Liver (tissue), 3 donors: ENCODE measurements around the gene ZNF280D.

Experiments
- ATF3 ChIP-seq: IDR thresholded peaks from 2 replicates; pipeline ENCODE4 v1.6.1; 2016; ENCODE audit warnings: antibody characterized with exemption
- CTCF ChIP-seq: fragments of 150-350 bp; IDR thresholded peaks from 2 replicates; pipeline ENCODE4 v1.5.1; 2017; ENCODE audit warnings: improper control_type of control experiment, low read depth, low read length; ENCODE audit not compliant: missing input control
- EGR1 ChIP-seq, 2 donors: IDR thresholded peaks; 2 replicates each; pipeline ENCODE4 v1.6.1; 2016 to 2018; ENCODE audit warnings: antibody characterized with exemption in 2 of 2, low read depth in 2 of 2
- FOXA1 ChIP-seq: IDR thresholded peaks from 2 replicates; pipeline ENCODE4 v1.6.1; 2016; ENCODE audit warnings: antibody characterized with exemption
- GABPA ChIP-seq, 2 donors: IDR thresholded peaks in 1 of 2; conservative IDR thresholded peaks in 1 of 2; 2 replicates each; pipeline ENCODE4 v1.6.1; 2016; ENCODE audit warnings: antibody characterized with exemption in 2 of 2, mild to moderate bottlenecking in 1 of 2, moderate library complexity in 1 of 2
- JUND ChIP-seq, 2 donors: IDR thresholded peaks; 2 replicates each; pipeline ENCODE4 v1.6.1; 2016; ENCODE audit warnings: antibody characterized with exemption in 2 of 2
- RAD21 ChIP-seq, 2 donors: IDR thresholded peaks; 2 replicates each; pipeline ENCODE4 v1.6.1; 2016; ENCODE audit warnings: antibody characterized with exemption in 2 of 2, mild to moderate bottlenecking in 2 of 2
- REST ChIP-seq: IDR thresholded peaks from 2 replicates; pipeline ENCODE4 v1.6.1; 2016; ENCODE audit warnings: antibody characterized with exemption, mild to moderate bottlenecking
- SP1 ChIP-seq: IDR thresholded peaks from 2 replicates; pipeline ENCODE4 v1.6.1; 2018; ENCODE audit warnings: antibody characterized with exemption, mild to moderate bottlenecking
- TAF1 ChIP-seq: conservative IDR thresholded peaks from 2 replicates; pipeline ENCODE4 v1.6.1; 2016; ENCODE audit warnings: antibody characterized with exemption, mild to moderate bottlenecking
- YY1 ChIP-seq: IDR thresholded peaks from 2 replicates; pipeline ENCODE4 v1.6.1; 2016; ENCODE audit warnings: antibody characterized with exemption, mild to moderate bottlenecking
- ZBTB33 ChIP-seq: IDR thresholded peaks from 2 replicates; pipeline ENCODE4 v1.6.1; 2016; ENCODE audit warnings: antibody characterized with exemption
- donor health status: healthy.
- donor health status: healthy.

- TF ChIP-seq CTCF (no peak), ZBTB33 (no peak), RAD21 (IDR thresholded peaks at IDR 0.05) (no peak), GABPA (IDR thresholded peaks at IDR 0.05 in 1 of 2, conservative IDR thresholded peaks at IDR 0.05 in 1 of 2) (no peak), SP1 (no peak), REST (no peak), FOXA1 (no peak), TAF1 (no peak), ATF3 (no peak), YY1 (no peak), JUND (IDR thresholded peaks at IDR 0.05) (no peak), EGR1 (IDR thresholded peaks at IDR 0.05; ENCODE audit: low read depth in 2 of 2) (no peak)
Observed at GRCh38 chr15:56659197-56659596, 74.1 kb downstream of the ZNF280D start.
